KOPT-K1 (cell line): ENCODE measurements around the gene CTIF.
"Not testable (repeated sequence)": the region's sequence is repeated elsewhere in the genome, so short reads cannot be mapped to it uniquely, and the experiment has no call there.

Experiments used
- H3K27ac ChIP-seq: fragments of 200-600 bp; sonication (generic); 2 replicates; pipeline ENCODE4 v1.5.1; 2016; ENCODE audit warnings: antibody characterized with exemption, mild to moderate bottlenecking, low read depth, low read length; ENCODE audit not compliant: poor library complexity, severe bottlenecking
- H3K36me3 ChIP-seq: fragments of 200-600 bp; sonication (generic); 2 replicates; pipeline ENCODE4 v1.5.1; 2017; ENCODE audit warnings: antibody characterized with exemption, mild to moderate bottlenecking, low read length, moderate library complexity; ENCODE audit not compliant: insufficient read depth
- H3K9me3 ChIP-seq: fragments of 200-600 bp; sonication (generic); 2 replicates; pipeline ENCODE4 v1.5.1; 2017; ENCODE audit warnings: antibody characterized with exemption, low read length, mild to moderate bottlenecking; ENCODE audit not compliant: insufficient read depth, poor library complexity, severe bottlenecking

Gene CTIF

GRCh38 chr18:48711651-48712486 lies 173.0 kb downstream of the CTIF start:
- no peaks in the 10 kb centered on the region for H3K9me3 ChIP-seq
- no peak overlapping the region for H3K27ac ChIP-seq
- H3K36me3 ChIP-seq, result no peaks in the 10 kb centered on the region

GRCh38 chr18:48713309-48713708 lies 174.5 kb downstream of the CTIF start:
- Histone ChIP-seq H3K9me3 (no peaks in the 10 kb centered on the region), H3K27ac (no peak overlapping the region), H3K36me3 (no peaks in the 10 kb centered on the region)

GRCh38 chr18:48714873-48715272 lies 176.0 kb downstream of the CTIF start:
- H3K9me3 ChIP-seq, result no peaks in the 10 kb centered on the region
- H3K27ac ChIP-seq, result no peak overlapping the region
- no peaks in the 10 kb centered on the region for H3K36me3 ChIP-seq

- no peaks in the 10 kb centered on the region for H3K9me3 ChIP-seq
- no peaks in the 10 kb centered on the region for H3K36me3 ChIP-seq
- H3K27ac ChIP-seq, result no peak overlapping the region
Measured at GRCh38 chr18:48715711-48716361, 177.0 kb downstream of the CTIF start.

- not testable (repeated sequence) for H3K9me3 ChIP-seq, H3K36me3 ChIP-seq, H3K27ac ChIP-seq
Measured at GRCh38 chr18:48717227-48717626, 178.4 kb downstream of the CTIF start.

GRCh38 chr18:48718251-48718959 lies 179.6 kb downstream of the CTIF start:
- Histone ChIP-seq H3K27ac (no peak overlapping the region), H3K36me3 (no peaks in the 10 kb centered on the region), H3K9me3 (no peaks in the 10 kb centered on the region)

GRCh38 chr18:48719388-48719787 lies 180.6 kb downstream of the CTIF start:
- no peak overlapping the region for H3K27ac ChIP-seq
- H3K36me3 ChIP-seq, result no peaks in the 10 kb centered on the region
- no peaks in the 10 kb centered on the region for H3K9me3 ChIP-seq

GRCh38 chr18:48719974-48720654 lies 181.3 kb downstream of the CTIF start:
- H3K36me3 ChIP-seq, result no peaks in the 10 kb centered on the region

GRCh38 chr18:48720655-48721025 lies 181.8 kb downstream of the CTIF start:
- Histone ChIP-seq H3K36me3 (no peaks in the 10 kb centered on the region), H3K27ac (no peak overlapping the region), H3K9me3 (no peaks in the 10 kb centered on the region)

More at GRCh38 chr18:48719974-48720654, 181.3 kb downstream of the CTIF start:
- Histone ChIP-seq H3K9me3 (no peaks in the 10 kb centered on the region), H3K27ac (no peak overlapping the region)

GRCh38 chr18:48721312-48721711 lies 182.5 kb downstream of the CTIF start:
- H3K9me3 ChIP-seq, result peaks cover under 1% of the 10 kb centered on the region
- no peaks in the 10 kb centered on the region for H3K36me3 ChIP-seq
- H3K27ac ChIP-seq, result no peak overlapping the region

- H3K36me3 ChIP-seq, result no peaks in the 10 kb centered on the region
- no peak overlapping the region for H3K27ac ChIP-seq
- H3K9me3 ChIP-seq, result peaks cover 11% of the 10 kb centered on the region
Measured at GRCh38 chr18:48723016-48723415, 184.2 kb downstream of the CTIF start.

- Histone ChIP-seq H3K36me3 (no peaks in the 10 kb centered on the region), H3K27ac (no peak overlapping the region), H3K9me3 (peaks cover 11% of the 10 kb centered on the region)
Measured at GRCh38 chr18:48723837-48724236, 185.0 kb downstream of the CTIF start.

- Histone ChIP-seq H3K36me3 (no peaks in the 10 kb centered on the region), H3K9me3 (peaks cover 11% of the 10 kb centered on the region), H3K27ac (no peak overlapping the region)
Measured at GRCh38 chr18:48724442-48724841, 185.6 kb downstream of the CTIF start.

- no peak overlapping the region for H3K27ac ChIP-seq
- H3K36me3 ChIP-seq, result no peaks in the 10 kb centered on the region
- H3K9me3 ChIP-seq, result peaks cover 11% of the 10 kb centered on the region
Measured at GRCh38 chr18:48724939-48725338, 186.1 kb downstream of the CTIF start.

GRCh38 chr18:48725562-48725961 lies 186.7 kb downstream of the CTIF start:
- H3K36me3 ChIP-seq, result no peaks in the 10 kb centered on the region
- H3K27ac ChIP-seq, result no peak overlapping the region
- H3K9me3 ChIP-seq, result peaks cover 11% of the 10 kb centered on the region
